Gastroesophageal sphincter (tissue), 3 donors: Measurements from ENCODE around the gene C6.

Experiments used
- POLR2A ChIP-seq, 2 donors: fragments of 450-650 bp; IDR thresholded peaks; one replicate each; pipeline ENCODE4 v1.6.1; 2017; ENCODE audit warnings: antibody characterized with exemption in 2 of 2, mild to moderate bottlenecking in 2 of 2, moderate library complexity in 1 of 2
- POLR2AphosphoS5 ChIP-seq: sonication (generic); formaldehyde crosslinking; IDR thresholded peaks from one replicate; pipeline ENCODE4 v1.6.1; 2017; ENCODE audit warnings: antibody characterized with exemption
- TF ChIP-seq, protein P1 (sequence below), 4 experiments: fragments of 200-600 bp in 2 of 4; fragments of 450-650 bp in 2 of 4; sonication (generic) in 1 of 4; IDR thresholded peaks; one replicate each; pipeline ENCODE4 v1.5.1; 2017 to 2019; ENCODE audit warnings: antibody characterized with exemption in 4 of 4, mild to moderate bottlenecking in 2 of 4, moderate library complexity in 2 of 4

GRCh38 chr5:41213340-41213739 is at the start of gene C6:
- TF ChIP-seq, protein P1, sequence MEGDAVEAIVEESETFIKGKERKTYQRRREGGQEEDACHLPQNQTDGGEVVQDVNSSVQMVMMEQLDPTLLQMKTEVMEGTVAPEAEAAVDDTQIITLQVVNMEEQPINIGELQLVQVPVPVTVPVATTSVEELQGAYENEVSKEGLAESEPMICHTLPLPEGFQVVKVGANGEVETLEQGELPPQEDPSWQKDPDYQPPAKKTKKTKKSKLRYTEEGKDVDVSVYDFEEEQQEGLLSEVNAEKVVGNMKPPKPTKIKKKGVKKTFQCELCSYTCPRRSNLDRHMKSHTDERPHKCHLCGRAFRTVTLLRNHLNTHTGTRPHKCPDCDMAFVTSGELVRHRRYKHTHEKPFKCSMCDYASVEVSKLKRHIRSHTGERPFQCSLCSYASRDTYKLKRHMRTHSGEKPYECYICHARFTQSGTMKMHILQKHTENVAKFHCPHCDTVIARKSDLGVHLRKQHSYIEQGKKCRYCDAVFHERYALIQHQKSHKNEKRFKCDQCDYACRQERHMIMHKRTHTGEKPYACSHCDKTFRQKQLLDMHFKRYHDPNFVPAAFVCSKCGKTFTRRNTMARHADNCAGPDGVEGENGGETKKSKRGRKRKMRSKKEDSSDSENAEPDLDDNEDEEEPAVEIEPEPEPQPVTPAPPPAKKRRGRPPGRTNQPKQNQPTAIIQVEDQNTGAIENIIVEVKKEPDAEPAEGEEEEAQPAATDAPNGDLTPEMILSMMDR (IDR thresholded peaks at IDR 0.05), result no peak
- no peak for TF ChIP-seq POLR2A (IDR thresholded peaks at IDR 0.05)
- no peak for TF ChIP-seq POLR2AphosphoS5
